GM12878 (cell line): ENCODE results near the gene SPOP. TPM values are rescaled to one million over a fixed set of nuclear protein-coding genes. Genes with fewer than 3 reads are reported as not detected.
"Not testable (repeated sequence)": the region's sequence is repeated elsewhere in the genome, so short reads cannot be mapped to it uniquely, and the experiment has no call there.

Experiments
- ATAC-seq: fragments of 200-7000 bp; cut with Tn5 transposase; 3 replicates; pipeline ENCODE4 v1.9.1; 2020; ENCODE audit warnings: mild to moderate bottlenecking, moderate library complexity
- BruUV-seq: library from RNA; stranded (reverse); fragments of 400-500 nt; replicated peaks from 2 replicates; lab custom pipeline; 2021; lab: Mats Ljungman, UMichigan
- CTCF ChIA-PET: fragments of 300-600 bp; sonication (Branson Sonifier 250); formaldehyde crosslinking; extraction: SDS; loops from one replicate; lab custom pipeline; 2021; ENCODE audit warnings: inconsistent platforms; lab: Yijun Ruan, JAX
- POLR2A ChIA-PET: fragments of 350-600 bp; formaldehyde crosslinking; extraction: SDS; loops from one replicate; lab custom pipeline; 2021; ENCODE audit warnings: inconsistent platforms; lab: Charles Lee
- RAD21 ChIA-PET: fragments of 300-600 bp; sonication (Branson Sonifier 250); formaldehyde crosslinking; loops from one replicate; lab custom pipeline; 2023; ENCODE audit warnings: antibody characterized with exemption; ENCODE audit not compliant: unreplicated experiment; lab: Charles Lee
- SMC1A ChIA-PET: fragments of 300-600 bp; sonication (Branson Sonifier 250); formaldehyde crosslinking; loops from one replicate; lab custom pipeline; 2023; ENCODE audit not compliant: unreplicated experiment, uncharacterized antibody; lab: Charles Lee
- DNase-seq: peaks from one replicate; pipeline ENCODE4 v3.0.0-alpha.2; 2011; ENCODE audit warnings: low read depth, low spot score
- FAIRE-seq: peaks from 3 replicates; lab custom pipeline; 2011; peaks lifted over from hg19 to GRCh38; lab: Jason Lieb, UNC
- H2AFZ ChIP-seq: 2 replicates; pipeline ENCODE4 v1.6.0; 2011; ENCODE audit warnings: low read depth, low read length, control low read depth; ENCODE audit not compliant: control insufficient read depth
- H3K27ac ChIP-seq: 2 replicates; pipeline ENCODE4 v1.5.1; 2011; ENCODE audit warnings: control low read depth; ENCODE audit not compliant: control insufficient read depth, insufficient read depth
- H3K27me3 ChIP-seq, 2 experiments: replicated peaks in 1 of 2; 2 replicates each; pipeline versions ENCODE4 v1.6.0 to v1.6.1; 2011; ENCODE audit warnings: low read length in 1 of 2; ENCODE audit not compliant: control insufficient read depth in 2 of 2, insufficient read depth in 2 of 2
- H3K36me3 ChIP-seq, 2 experiments: 2 replicates each; pipeline ENCODE4 v1.5.1; 2011; ENCODE audit warnings: low read length in 1 of 2; ENCODE audit not compliant: control insufficient read depth in 2 of 2, insufficient read depth in 2 of 2
- H3K4me1 ChIP-seq: 2 replicates; pipeline ENCODE4 v1.6.1; 2011; ENCODE audit warnings: mild to moderate bottlenecking, low read length, moderate library complexity, mixed read lengths; ENCODE audit not compliant: control insufficient read depth, insufficient read depth
- H3K4me2 ChIP-seq: 2 replicates; pipeline ENCODE4 v1.6.0; 2011; ENCODE audit warnings: control low read depth; ENCODE audit not compliant: control insufficient read depth, insufficient read depth
- H3K4me3 ChIP-seq: fragments of 200-600 bp; sonication (generic); 2 replicates; pipeline ENCODE4 v1.5.1; 2016
- H3K79me2 ChIP-seq: 2 replicates; pipeline ENCODE4 v1.6.0; 2011; ENCODE audit warnings: low read length; ENCODE audit not compliant: control insufficient read depth, insufficient read depth
- H3K9ac ChIP-seq: 2 replicates; pipeline ENCODE4 v1.8.0; 2011; ENCODE audit warnings: low read length, control low read depth, mixed read lengths; ENCODE audit not compliant: control insufficient read depth, insufficient read depth
- H3K9me3 ChIP-seq: replicated peaks from 3 replicates; pipeline ENCODE4 v1.5.1; 2011; ENCODE audit warnings: mild to moderate bottlenecking, low read length; ENCODE audit not compliant: control insufficient read depth, insufficient read depth
- H4K20me1 ChIP-seq: 2 replicates; pipeline ENCODE4 v1.6.0; 2011; ENCODE audit not compliant: control insufficient read depth, insufficient read depth
- CBFB ChIP-seq: IDR thresholded peaks from 2 replicates; pipeline ENCODE4 v1.6.1; 2016; ENCODE audit warnings: antibody characterized with exemption, low read depth
- ESRRA ChIP-seq: IDR thresholded peaks from 2 replicates; pipeline ENCODE4 v1.6.1; 2012; ENCODE audit warnings: mild to moderate bottlenecking, low read length, improper control_type of control experiment
- ETV6 ChIP-seq, 2 experiments: fragments of 450-650 bp in 1 of 2; IDR thresholded peaks in 1 of 2; conservative IDR thresholded peaks in 1 of 2; 2 replicates each; pipeline ENCODE4 v1.6.1; 2014; ENCODE audit warnings: antibody characterized with exemption in 1 of 2, borderline replicate concordance in 1 of 2, low read depth in 1 of 2, mild to moderate bottlenecking in 1 of 2, moderate library complexity in 1 of 2
- FOS ChIP-seq: IDR thresholded peaks from 3 replicates; pipeline ENCODE4 v1.6.1; 2011; ENCODE audit warnings: borderline replicate concordance; ENCODE audit not compliant: insufficient read length; ENCODE audit errors: extremely low read depth
- FOXK2 ChIP-seq: fragments of 450-650 bp; IDR thresholded peaks from 2 replicates; pipeline ENCODE4 v1.6.1; 2017; ENCODE audit warnings: mild to moderate bottlenecking, moderate library complexity
- FOXM1 ChIP-seq: IDR thresholded peaks from 2 replicates; pipeline ENCODE4 v1.6.1; 2012; ENCODE audit warnings: low read depth, mild to moderate bottlenecking, inconsistent platforms, low read length, moderate library complexity
- GATAD2B ChIP-seq: fragments of 450-650 bp; conservative IDR thresholded peaks from 2 replicates; pipeline ENCODE4 v1.6.1; 2017; ENCODE audit warnings: low read depth, mild to moderate bottlenecking, moderate library complexity
- HCFC1 ChIP-seq: fragments of 150-350 bp; IDR thresholded peaks from 2 replicates; pipeline ENCODE4 v1.6.1; 2014; ENCODE audit warnings: low read length
- HDAC2 ChIP-seq: fragments of 200-600 bp; sonication (generic); IDR thresholded peaks from 2 replicates; pipeline ENCODE4 v1.6.1; 2017
- IKZF1 ChIP-seq: fragments of 450-650 bp; conservative IDR thresholded peaks from 2 replicates; pipeline ENCODE4 v1.6.1; 2017; ENCODE audit warnings: antibody characterized with exemption, mild to moderate bottlenecking
- KLF5 ChIP-seq: fragments of 450-650 bp; IDR thresholded peaks from 2 replicates; pipeline ENCODE4 v1.6.1; 2014; ENCODE audit warnings: mild to moderate bottlenecking; ENCODE audit not compliant: partially characterized antibody
- MTA2 ChIP-seq: fragments of 450-650 bp; IDR thresholded peaks from 2 replicates; pipeline ENCODE4 v1.6.1; 2016; ENCODE audit warnings: low read depth, mild to moderate bottlenecking, moderate library complexity
- MXI1 ChIP-seq: fragments of 150-350 bp; IDR thresholded peaks from 2 replicates; pipeline ENCODE4 v1.6.1; 2011; ENCODE audit warnings: low read depth, mild to moderate bottlenecking, inconsistent platforms, low read length, improper control_type of control experiment
- NR2F1 ChIP-seq: fragments of 450-650 bp; conservative IDR thresholded peaks from 2 replicates; pipeline ENCODE4 v1.6.1; 2017; ENCODE audit warnings: mild to moderate bottlenecking
- POU2F2 ChIP-seq: IDR thresholded peaks from 3 replicates; pipeline ENCODE4 v1.6.1; 2011; ENCODE audit warnings: low read depth, mild to moderate bottlenecking, low read length, borderline replicate concordance
- RB1 ChIP-seq: fragments of 450-650 bp; formaldehyde crosslinking; IDR thresholded peaks from 2 replicates; pipeline ENCODE4 v1.6.1; 2017; ENCODE audit warnings: mild to moderate bottlenecking, borderline replicate concordance
- WRNIP1 ChIP-seq: IDR thresholded peaks from 2 replicates; pipeline ENCODE4 v1.6.1; 2011; ENCODE audit warnings: low read depth, low read length, improper control_type of control experiment, borderline replicate concordance
- ZNF274 ChIP-seq: IDR thresholded peaks from one replicate; pipeline ENCODE4 v1.8.0; 2011; ENCODE audit not compliant: insufficient read length, insufficient read depth
- WGBS: methylation state at CpG from one replicate; pipeline ENCODE4 v1.1.6; 2016; ENCODE audit warnings: low lambda C conversion rate; ENCODE audit not compliant: insufficient replicate concordance, insufficient coverage; ENCODE audit errors: missing lambda C conversion rate; 5-methylcytosine and 5-hydroxymethylcytosine counted together
- in situ Hi-C: fragments of 300-500 bp; cut with MboI; formaldehyde crosslinking; loops from 9 replicates; pipeline ENCODE4 v1.14.3; 2018; ENCODE audit warnings: mixed read lengths
- intact Hi-C: fragments of 100-400 bp; cut with micrococcal nuclease; formaldehyde crosslinking; loops from one replicate; pipeline ENCODE4 v1.14.2; 2022; ENCODE audit not compliant: unreplicated experiment
- polyA plus RNA-seq, 11 experiments: library from polyadenylated mRNA; depleted of rRNA in 4 of 11; unstranded in 6 of 11; stranded (reverse) in 5 of 11; fragments of >200 nt; fragmentation: Nextera tagmentation in 4 of 11; fragmentation: Illumina TruSeq in 1 of 11; extraction: Ambion mirVana in 4 of 11; extraction: Trizol in 1 of 11; gene quantifications; 1 replicate in 1 of 11; 2 replicates in 10 of 11; pipeline versions ENCODE4 v1.2.1 to v1.2.3, GENCODE V29; 2011 to 2016; ENCODE audit warnings: inconsistent platforms in 2 of 11, missing spikeins in 2 of 11, low read depth in 1 of 11
- total RNA-seq, 4 experiments: library from RNA; depleted of rRNA in 3 of 4; stranded (reverse); fragments of >200 nt in 3 of 4; fragmentation: Illumina TruSeq in 1 of 4; extraction: Trizol in 1 of 4; gene quantifications; 2 replicates each; pipeline versions ENCODE4 v1.2.1 to v1.2.3, GENCODE V29; 2013 to 2021
- TF ChIP-seq, protein P1 (sequence below): IDR thresholded peaks from 2 replicates; pipeline ENCODE4 v1.6.1; 2011; ENCODE audit warnings: borderline replicate concordance, low read depth, mild to moderate bottlenecking, moderate library complexity, low read length; ENCODE audit not compliant: insufficient read depth, poor library complexity, severe bottlenecking

SPOP gene
- total and polyA plus RNA-seq, 10 of the 15 experiments (the other 5 are each of a cell fraction or from before 2014, with no cell fraction given): 35.1 to 80.4 (median 44.7) TPM

- no TSS peak for BruUV-seq
- WGBS: 57% methylated on average over 12 of the region's 12 CpGs
- Histone ChIP-seq H2AFZ (no peak overlapping the region), H3K4me3 (no peak overlapping the region), H3K27me3 (no peaks in the 10 kb centered on the region), H3K79me2 (no peaks in the 10 kb centered on the region), H3K4me1 (peaks cover 4% of the 10 kb centered on the region; the same call in 1 of the 2 replicates), H3K36me3 (no peaks in the 10 kb centered on the region), H3K4me2 (no peak overlapping the region), H3K9ac (no peak overlapping the region), H4K20me1 (no peaks in the 10 kb centered on the region), H3K9me3 (no peaks in the 10 kb centered on the region), H3K27ac (no peak overlapping the region)
- SMC1A ChIA-PET: interaction anchor here (0.6 kb wide), 1 partner anchor 118 kb away, joined by 3 read pairs; no protein-coding TSS in a partner anchor
- CTCF ChIA-PET: interaction anchor here (1.0 to 1.8 kb wide), 4 partner anchors 115 to 144 kb away, joined by 3 to 5 read pairs (median 3); no protein-coding TSS in a partner anchor
- FAIRE-seq (no peak), DNase-seq (no peak), ATAC-seq (no peak)
- in situ Hi-C loops (loop anchor here (5.0 to 10.0 kb wide), 4 partner anchors 54 to 234 kb away; partner anchors contain the start of gene NGFR), intact Hi-C loops (no loop called here)
- TF ChIP-seq, protein P1, sequence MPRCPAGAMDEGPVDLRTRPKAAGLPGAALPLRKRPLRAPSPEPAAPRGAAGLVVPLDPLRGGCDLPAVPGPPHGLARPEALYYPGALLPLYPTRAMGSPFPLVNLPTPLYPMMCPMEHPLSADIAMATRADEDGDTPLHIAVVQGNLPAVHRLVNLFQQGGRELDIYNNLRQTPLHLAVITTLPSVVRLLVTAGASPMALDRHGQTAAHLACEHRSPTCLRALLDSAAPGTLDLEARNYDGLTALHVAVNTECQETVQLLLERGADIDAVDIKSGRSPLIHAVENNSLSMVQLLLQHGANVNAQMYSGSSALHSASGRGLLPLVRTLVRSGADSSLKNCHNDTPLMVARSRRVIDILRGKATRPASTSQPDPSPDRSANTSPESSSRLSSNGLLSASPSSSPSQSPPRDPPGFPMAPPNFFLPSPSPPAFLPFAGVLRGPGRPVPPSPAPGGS: no peak
- TF ChIP-seq FOXK2 (no peak), WRNIP1 (no peak), MTA2 (no peak), FOXM1 (no peak), ETV6 (conservative IDR thresholded peaks at IDR 0.05 in 1 of 2, IDR thresholded peaks at IDR 0.05 in 1 of 2; ENCODE audit: borderline replicate concordance in 1 of 2, low read depth in 1 of 2) (no peak), GATAD2B (no peak), RB1 (no peak), KLF5 (no peak), POU2F2 (no peak), HCFC1 (no peak), MXI1 (no peak), NR2F1 (no peak), ESRRA (no peak), ZNF274 (no peak), IKZF1 (no peak), HDAC2 (no peak), FOS (no peak), CBFB (no peak)
- RAD21 ChIA-PET: no interaction called here
- POLR2A ChIA-PET: no interaction called here
Observed at GRCh38 chr17:49551221-49552069, 126.5 kb downstream of the SPOP start.

- H3K27me3 ChIP-seq, H3K9me3 ChIP-seq, H3K27ac ChIP-seq, H3K4me1 ChIP-seq, SMC1A ChIA-PET, H3K9ac ChIP-seq, H3K4me3 ChIP-seq, intact Hi-C loops, RAD21 ChIA-PET, DNase-seq, H3K79me2 ChIP-seq, H3K36me3 ChIP-seq, H2AFZ ChIP-seq, H4K20me1 ChIP-seq, ATAC-seq, BruUV-seq, H3K4me2 ChIP-seq, POLR2A ChIA-PET, FAIRE-seq: not testable (repeated sequence)
- CTCF ChIA-PET: interaction anchor here (1.3 to 1.8 kb wide), 2 partner anchors 115 to 117 kb away, joined by 3 to 5 read pairs; no protein-coding TSS in a partner anchor
- in situ Hi-C loops: loop anchor here (5.0 to 10.0 kb wide), 4 partner anchors 53 to 233 kb away; partner anchors contain the start of gene NGFR
- WGBS: 57% methylated on average over 7 of the region's 9 CpGs
Observed at GRCh38 chr17:49550764-49551163, 127.1 kb downstream of the SPOP start.
